A549 treated with AZD9567 at 1 μM for 4 hours (cell line): ENCODE data around the gene LCE1B. TPM values are rescaled to one million over a fixed set of nuclear protein-coding genes. Genes with fewer than 3 reads are reported as not detected.

Experiments used
- total RNA-seq: library from RNA; stranded (reverse); fragments of 200-300 nt; extraction: Qiagen RNA extraction; gene quantifications from 5 replicates; pipeline ENCODE4 v1.2.3, GENCODE V29; 2022; ENCODE audit not compliant: insufficient read depth

LCE1B gene, protein sequence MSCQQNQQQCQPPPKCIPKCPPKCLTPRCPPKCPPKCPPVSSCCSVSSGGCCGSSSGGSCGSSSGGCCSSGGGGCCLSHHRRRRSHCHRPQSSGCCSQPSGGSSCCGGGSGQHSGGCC
- total RNA-seq, result 0.09 TPM in 1 of 5 replicates, not detected in the others

DNA sequence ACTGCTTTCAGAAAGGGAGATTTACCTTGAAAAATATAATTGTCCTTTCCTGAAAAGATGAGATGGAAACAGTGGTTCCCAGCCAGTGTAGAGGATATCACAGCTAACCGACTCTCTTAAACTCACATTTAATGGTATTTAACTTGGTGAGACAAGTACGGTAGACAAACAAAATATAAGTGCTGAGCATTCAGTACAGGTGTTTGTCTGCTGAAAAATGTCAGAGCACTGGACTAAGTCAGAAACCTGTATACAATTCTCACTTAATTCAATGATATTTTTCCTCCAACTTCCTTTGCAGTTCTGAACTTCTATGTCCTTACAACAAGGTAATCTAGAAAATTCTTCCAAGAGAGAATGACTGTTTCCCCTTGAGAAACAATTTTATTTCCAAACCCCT, at the start of gene LCE1B:
Gene LCE1B, plus strand, starts transcription at position 301 of the 400 bp plus-strand sequence. CDS start 476 bp downstream, outside the sequence.

DNA sequence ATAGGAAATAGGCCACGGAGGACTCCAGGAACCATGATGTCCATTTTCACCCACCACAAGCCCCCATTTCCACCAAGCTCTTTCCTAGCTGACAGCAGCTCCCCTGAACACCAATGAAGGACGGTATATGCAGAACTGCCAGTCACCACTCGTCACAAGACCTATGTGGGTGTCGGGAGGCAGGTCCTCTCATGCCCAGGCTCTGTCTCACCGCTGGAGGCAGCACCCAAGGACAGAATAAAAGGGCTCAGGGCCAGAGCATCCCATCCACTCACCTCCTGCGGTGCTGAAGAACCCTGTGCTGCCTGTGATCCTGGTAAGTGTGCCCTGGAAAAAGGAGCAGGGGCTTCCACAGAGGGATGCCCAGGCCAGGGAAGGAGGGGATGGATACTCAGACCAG, 36.9 kb upstream of the LCE1B start, which contains the start of gene LCE1F:
Gene LCE1F, plus strand, starts transcription at position 266 of the 400 bp plus-strand sequence. CDS start 1,232 bp downstream, outside the sequence.

DNA sequence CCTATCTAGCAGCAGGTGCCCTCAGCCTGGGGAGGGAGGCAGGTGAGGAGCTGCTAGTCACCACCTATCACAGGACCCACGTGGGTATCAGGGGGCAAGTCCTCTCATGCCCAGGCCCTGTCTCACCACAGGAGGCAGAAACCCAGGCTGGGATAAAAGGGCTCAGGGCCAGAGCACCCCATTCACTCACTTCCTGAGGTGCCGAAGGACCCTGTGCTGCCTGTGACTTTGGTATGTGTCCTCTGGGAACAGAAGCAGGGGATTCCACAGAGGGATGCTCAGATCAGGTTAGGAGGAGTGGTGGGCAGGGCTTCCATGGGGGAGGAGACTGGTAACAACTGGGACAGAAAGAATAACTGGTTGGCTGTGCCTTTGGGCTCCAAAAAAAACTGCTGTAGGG, 25.7 kb upstream of the LCE1B start, which contains the start of gene LCE1E:
Gene LCE1E, plus strand, starts transcription at position 181 of the 400 bp plus-strand sequence. CDS start 1,043 bp downstream, outside the sequence.

DNA sequence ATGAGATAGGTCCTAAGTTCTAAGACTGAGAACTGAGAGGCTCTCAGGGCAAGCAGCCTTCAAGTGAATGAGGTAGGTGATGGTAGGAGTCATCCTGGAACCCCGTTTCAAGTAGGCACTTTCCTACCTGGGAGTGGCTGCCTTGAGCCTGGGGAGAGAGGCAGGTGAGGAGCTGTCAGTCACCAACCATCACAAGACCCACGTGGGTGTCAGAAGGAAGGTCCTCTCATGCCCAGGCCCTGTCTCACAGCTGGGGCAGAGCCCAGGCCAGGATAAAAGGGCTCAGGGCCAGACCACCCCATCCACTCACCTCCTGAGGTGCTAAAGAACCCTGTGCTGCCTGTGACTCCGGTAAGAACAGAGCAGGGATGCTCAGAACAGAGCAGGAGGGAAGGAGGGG, 15.3 kb upstream of the LCE1B start, which contains the start of gene LCE1D:
Gene LCE1D, plus strand, starts transcription at position 301 of the 400 bp plus-strand sequence. CDS start 1,074 bp downstream, outside the sequence.

DNA sequence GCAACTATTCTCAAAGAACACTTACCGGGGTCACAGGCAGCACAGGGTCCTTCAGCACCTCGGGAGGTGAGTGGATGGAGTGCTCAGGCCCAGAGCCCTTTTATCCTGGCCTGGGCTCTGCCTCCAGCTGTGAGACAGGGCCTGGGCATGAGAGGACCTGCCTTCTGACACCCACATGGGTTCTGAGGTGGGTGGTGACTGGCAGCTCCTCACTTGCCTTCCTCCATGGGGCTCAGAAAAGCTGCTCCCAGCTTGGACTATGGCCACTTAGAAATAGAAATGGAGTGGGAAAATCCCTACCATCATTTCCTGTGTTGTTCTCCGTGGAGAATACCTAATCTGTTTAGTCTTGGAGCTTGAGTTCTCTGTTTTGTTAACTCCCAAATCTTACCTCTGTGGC, 5.2 kb upstream of the LCE1B start, which contains the start of gene LCE1C:
Gene LCE1C, minus strand, starts transcription at position 76 of the 400 bp plus-strand sequence. CDS start 1,173 bp downstream, outside the sequence.

DNA sequence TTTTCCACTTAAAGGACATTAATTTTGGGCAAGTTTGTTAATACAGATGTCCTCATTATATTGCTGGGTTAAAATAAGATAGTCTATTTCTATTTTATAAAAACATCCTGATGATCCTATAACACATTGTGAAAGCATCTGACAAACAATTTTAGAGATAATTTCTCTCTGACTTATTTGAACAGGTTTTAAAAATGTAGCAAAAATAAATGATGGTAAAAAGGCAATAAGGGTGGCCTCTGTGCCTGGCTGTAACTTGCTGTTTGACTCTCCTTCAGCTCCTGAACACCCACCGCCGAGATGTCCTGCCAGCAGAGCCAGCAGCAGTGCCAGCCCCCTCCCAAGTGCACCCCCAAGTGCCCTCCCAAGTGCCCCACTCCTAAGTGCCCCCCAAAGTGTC, 15.4 kb downstream of the LCE1B start, which contains the start of gene LCE1A:
Gene LCE1A, plus strand, starts transcription at position 301 of the 400 bp plus-strand sequence. Its CDS starts 0 bp downstream, at position 301.

DNA sequence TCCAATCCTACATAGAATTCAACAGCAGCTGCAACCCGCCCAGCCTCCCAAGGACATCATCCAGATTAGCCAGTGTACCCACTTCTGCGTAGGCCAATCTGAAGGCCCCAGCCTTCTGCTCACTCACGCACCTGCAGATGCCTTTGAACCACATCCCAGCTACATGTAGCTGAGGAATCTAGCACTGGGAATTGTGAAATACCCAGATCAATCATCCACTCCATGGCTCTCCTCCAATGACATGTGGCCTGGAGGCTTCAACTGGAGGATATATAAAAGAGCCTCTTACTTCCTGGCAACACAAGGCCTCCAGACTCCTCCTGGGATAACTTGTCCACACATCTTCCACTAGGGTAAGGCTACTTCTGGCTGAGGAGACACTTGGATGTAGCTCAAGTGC, 30.8 kb downstream of the LCE1B start, which contains the start of gene LCE6A:
Gene LCE6A, plus strand, starts transcription at position 301 of the 400 bp plus-strand sequence. CDS start 665 bp downstream, outside the sequence.

DNA sequence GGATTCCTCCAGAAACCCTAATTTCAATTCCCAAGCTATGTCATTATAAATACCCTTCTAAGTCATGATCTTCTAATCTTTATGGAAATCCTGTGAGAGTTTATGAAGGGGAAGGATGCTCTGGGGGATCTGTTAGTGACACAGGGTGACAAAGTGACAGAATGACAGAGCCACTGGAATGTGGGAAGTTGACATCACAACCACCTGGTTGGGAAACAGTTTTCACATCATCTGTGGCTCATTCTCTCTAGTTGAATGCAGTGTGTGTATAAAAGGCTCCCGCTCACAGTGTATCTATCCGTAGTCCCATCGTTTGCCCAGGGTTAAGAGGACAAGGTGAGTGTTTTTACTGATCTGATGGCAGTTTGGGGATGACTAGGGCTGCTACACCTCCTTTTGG, 47.9 kb downstream of the LCE1B start, which contains the start of gene LCE7A:
Gene LCE7A, plus strand, starts transcription at position 301 of the 400 bp plus-strand sequence. CDS start 702 bp downstream, outside the sequence.

Other genes with a start within 250 kb of the LCE1B start
- 0.15 TPM in 1 of 5 replicates, not detected in the others for gene LCE3E, start 245.2 kb upstream of the LCE1B start, total RNA-seq
- gene LCE3D, start 231.5 kb upstream of the LCE1B start, total RNA-seq, result 1.2 to 1.8 TPM (median 1.4 TPM) in 4 of 5 replicates, not detected in the other
- not detected in 5 replicates for gene LCE3C, start 211.7 kb upstream of the LCE1B start, total RNA-seq
- gene LCE3B, start 198.2 kb upstream of the LCE1B start, total RNA-seq, result not detected in 5 replicates
- gene LCE3A, start 188.9 kb upstream of the LCE1B start, total RNA-seq, result not detected in 5 replicates
- not detected in 5 replicates for gene LCE2D, start 148.6 kb upstream of the LCE1B start, total RNA-seq
- not detected in 5 replicates for gene LCE2C, start 136.7 kb upstream of the LCE1B start, total RNA-seq
- not detected in 5 replicates for gene LCE2B, start 125.8 kb upstream of the LCE1B start, total RNA-seq
- not detected in 5 replicates for gene LCE2A, start 113.6 kb upstream of the LCE1B start, total RNA-seq
- gene LCE4A, start 103.8 kb upstream of the LCE1B start, total RNA-seq, result not detected in 5 replicates
- not detected in 5 replicates for gene KPRP, start 53.9 kb upstream of the LCE1B start, total RNA-seq
- not detected in 5 replicates for gene LCE1F, start 36.8 kb upstream of the LCE1B start, total RNA-seq
- gene LCE1E, start 25.7 kb upstream of the LCE1B start, total RNA-seq, result 0.07 TPM in 1 of 5 replicates, not detected in the others
- not detected in 5 replicates for gene LCE1D, start 15.2 kb upstream of the LCE1B start, total RNA-seq
- not detected in 5 replicates for gene LCE1C, start 5.3 kb upstream of the LCE1B start, total RNA-seq
- not detected in 5 replicates for gene LCE1A, start 15.5 kb downstream of the LCE1B start, total RNA-seq
- gene LCE6A, start 30.9 kb downstream of the LCE1B start, total RNA-seq, result not detected in 5 replicates
- not detected in 5 replicates for gene LCE7A, start 48.0 kb downstream of the LCE1B start, total RNA-seq
- not detected in 5 replicates for gene SMCP, start 66.4 kb downstream of the LCE1B start, total RNA-seq
- gene IVL, start 96.6 kb downstream of the LCE1B start, total RNA-seq, result 0.05 to 0.09 TPM (median 0.08 TPM) in 4 of 5 replicates, not detected in the other
- not detected in 5 replicates for gene SPRR5, start 135.2 kb downstream of the LCE1B start, total RNA-seq
- not detected in 5 replicates for gene SPRR4, start 158.7 kb downstream of the LCE1B start, total RNA-seq
- not detected in 5 replicates for gene SPRR1A, start 172.1 kb downstream of the LCE1B start, total RNA-seq
- not detected in 5 replicates for gene SPRR3, start 189.8 kb downstream of the LCE1B start, total RNA-seq
- not detected in 5 replicates for gene SPRR1B, start 219.2 kb downstream of the LCE1B start, total RNA-seq
- gene SPRR2D, start 229.1 kb downstream of the LCE1B start, total RNA-seq, result not detected in 5 replicates
- gene SPRR2A, start 245.5 kb downstream of the LCE1B start, total RNA-seq, result not detected in 5 replicates